ENCODE data around the gene TMEM219. TPM values are rescaled to one million over a fixed set of nuclear protein-coding genes. Genes with fewer than 3 reads are reported as not detected.
A peak's percentile ranks its signal among the peaks of the same experiment; 100 is the strongest.

Gene TMEM219, protein sequence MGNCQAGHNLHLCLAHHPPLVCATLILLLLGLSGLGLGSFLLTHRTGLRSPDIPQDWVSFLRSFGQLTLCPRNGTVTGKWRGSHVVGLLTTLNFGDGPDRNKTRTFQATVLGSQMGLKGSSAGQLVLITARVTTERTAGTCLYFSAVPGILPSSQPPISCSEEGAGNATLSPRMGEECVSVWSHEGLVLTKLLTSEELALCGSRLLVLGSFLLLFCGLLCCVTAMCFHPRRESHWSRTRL
- total RNA-seq: 100 to 1,000 TPM; 149 to 174 TPM

DNA sequence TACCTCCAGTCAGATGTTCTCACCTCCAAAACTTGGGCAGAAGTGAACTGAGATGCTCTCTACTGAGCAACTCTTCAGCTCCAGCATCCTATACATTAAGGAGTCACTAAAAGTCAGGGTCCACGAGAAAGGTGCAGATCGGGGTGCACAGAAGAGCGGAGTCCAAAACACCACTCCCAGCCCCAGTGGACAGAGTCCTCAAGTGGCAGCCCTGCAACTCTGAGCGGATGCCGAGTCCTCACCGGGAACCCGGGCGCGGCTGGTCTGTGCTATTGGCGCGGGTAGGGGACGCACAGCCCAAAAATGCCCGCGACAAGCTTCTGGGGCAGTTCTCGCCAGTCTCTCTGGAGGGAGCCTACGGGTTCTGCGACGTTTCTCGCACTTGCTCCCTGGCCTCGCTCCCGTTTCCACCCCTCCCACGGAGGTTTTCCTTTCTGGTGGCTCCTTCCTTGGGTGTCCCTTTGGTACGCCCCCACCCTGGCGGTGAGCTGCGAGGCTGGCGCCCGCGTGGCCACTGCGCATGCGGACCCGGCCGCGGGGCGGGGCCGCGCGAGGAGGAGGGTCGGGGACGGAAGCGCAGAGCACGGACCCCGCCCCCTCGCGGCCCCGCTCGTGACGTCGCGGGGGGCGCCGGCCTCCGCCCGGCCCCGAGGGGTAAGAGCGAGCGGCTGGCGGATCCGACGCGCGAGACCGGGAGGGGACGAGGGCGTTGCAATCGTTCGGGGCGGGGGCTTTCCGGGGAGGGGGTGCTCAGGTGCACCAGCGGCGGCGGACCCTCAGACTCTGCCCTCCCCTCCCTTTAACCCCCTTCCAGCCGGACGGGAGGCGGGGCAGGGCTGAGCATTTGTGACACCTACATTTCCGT is at the start of gene TMEM219:
Gene TMEM219, plus strand, starts transcription at position 601 of the 865 bp plus-strand sequence. CDS start 1,065 bp downstream, outside the sequence.
- H3K9ac ChIP-seq (ENCODE audit: low read depth in 2 of 2, low read length in 2 of 2): peak within 1 kb of the TSS; percentile 91 to 97
- intact Hi-C loops (cut with DNase I): no loop called here
- no peaks in the 10 kb centered on the region for H3K36me3 ChIP-seq

DNA sequence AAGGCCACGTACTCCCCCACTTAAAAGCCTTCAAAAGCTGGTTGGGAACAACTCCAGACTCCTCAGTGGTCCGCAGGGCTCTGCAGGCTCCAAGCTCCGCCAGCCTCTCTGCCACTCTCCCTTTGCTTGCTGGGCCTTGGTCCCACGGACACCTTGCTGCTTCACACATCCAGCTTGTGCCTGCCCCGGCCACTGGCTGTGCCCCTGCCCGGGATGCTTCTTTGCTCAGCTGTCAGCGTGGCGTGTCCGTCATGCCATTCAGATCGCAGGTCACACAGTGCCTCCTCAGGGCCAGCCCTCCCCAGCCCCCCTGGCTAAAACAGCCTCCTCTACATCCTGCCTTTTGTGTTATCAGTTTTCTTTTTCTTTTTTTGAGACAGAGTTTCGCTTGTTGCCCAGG is 49.8 kb upstream of the TMEM219 start:
- no peak overlapping the region for H3K27ac ChIP-seq
- TF ChIP-seq, protein P1, sequence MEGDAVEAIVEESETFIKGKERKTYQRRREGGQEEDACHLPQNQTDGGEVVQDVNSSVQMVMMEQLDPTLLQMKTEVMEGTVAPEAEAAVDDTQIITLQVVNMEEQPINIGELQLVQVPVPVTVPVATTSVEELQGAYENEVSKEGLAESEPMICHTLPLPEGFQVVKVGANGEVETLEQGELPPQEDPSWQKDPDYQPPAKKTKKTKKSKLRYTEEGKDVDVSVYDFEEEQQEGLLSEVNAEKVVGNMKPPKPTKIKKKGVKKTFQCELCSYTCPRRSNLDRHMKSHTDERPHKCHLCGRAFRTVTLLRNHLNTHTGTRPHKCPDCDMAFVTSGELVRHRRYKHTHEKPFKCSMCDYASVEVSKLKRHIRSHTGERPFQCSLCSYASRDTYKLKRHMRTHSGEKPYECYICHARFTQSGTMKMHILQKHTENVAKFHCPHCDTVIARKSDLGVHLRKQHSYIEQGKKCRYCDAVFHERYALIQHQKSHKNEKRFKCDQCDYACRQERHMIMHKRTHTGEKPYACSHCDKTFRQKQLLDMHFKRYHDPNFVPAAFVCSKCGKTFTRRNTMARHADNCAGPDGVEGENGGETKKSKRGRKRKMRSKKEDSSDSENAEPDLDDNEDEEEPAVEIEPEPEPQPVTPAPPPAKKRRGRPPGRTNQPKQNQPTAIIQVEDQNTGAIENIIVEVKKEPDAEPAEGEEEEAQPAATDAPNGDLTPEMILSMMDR (IDR thresholded peaks at IDR 0.05): no peak

More for the DNA sequence above, at the start of gene TMEM219:
- peak within 1 kb of the TSS; percentile 72 for H3K4me3 ChIP-seq
- no peaks in the 10 kb centered on the region for H3K9me3 ChIP-seq
- DNase-seq: peak; percentile 92
- peak within 1 kb of the TSS; percentile 98 for H3K27ac ChIP-seq
- H3K27me3 ChIP-seq: no peaks in the 10 kb centered on the region
- H3K4me1 ChIP-seq: peaks cover 9% of the 10 kb centered on the region
- TF ChIP-seq, protein P1 (IDR thresholded peaks at IDR 0.05): peak; percentile 25

DNA sequence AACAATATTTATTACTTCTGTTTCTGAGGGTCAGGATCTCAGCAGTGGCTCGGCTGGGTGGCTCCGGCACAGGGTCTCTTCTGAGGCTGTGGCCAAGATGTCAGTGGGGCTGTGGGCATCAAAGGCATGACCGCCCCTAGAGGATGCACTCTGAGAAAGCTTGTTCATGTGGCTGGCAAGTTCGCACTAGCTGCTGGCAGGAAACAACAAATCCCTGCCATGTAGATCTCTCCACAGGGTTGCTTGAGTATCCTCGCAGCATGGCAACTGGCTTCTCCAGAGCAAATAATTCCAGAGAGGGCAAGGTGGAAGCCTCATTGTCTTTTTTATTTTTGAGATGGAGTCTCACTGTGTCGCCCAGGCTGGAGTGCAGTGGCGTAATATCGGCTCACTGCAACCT is 48.4 kb upstream of the TMEM219 start:
- TF ChIP-seq, protein P1 (IDR thresholded peaks at IDR 0.05): no peak
- Histone ChIP-seq H3K9ac (ENCODE audit: low read depth in 2 of 2, low read length in 2 of 2) (no peak overlapping the region), H3K4me3 (no peak overlapping the region), H3K9me3 (no peaks in the 10 kb centered on the region), H3K27ac (no peak overlapping the region), H3K27me3 (no peaks in the 10 kb centered on the region), H3K4me1 (no peaks in the 10 kb centered on the region), H3K36me3 (no peaks in the 10 kb centered on the region)
- no peak for DNase-seq
- intact Hi-C loops (cut with DNase I): no loop called here

More for the DNA sequence above, 49.8 kb upstream of the TMEM219 start:
- Histone ChIP-seq H3K4me1 (no peaks in the 10 kb centered on the region), H3K9me3 (no peaks in the 10 kb centered on the region), H3K27me3 (no peaks in the 10 kb centered on the region), H3K36me3 (no peaks in the 10 kb centered on the region), H3K4me3 (no peak overlapping the region), H3K9ac (ENCODE audit: low read depth in 2 of 2, low read length in 2 of 2) (no peak overlapping the region)
- intact Hi-C loops (cut with DNase I): no loop called here
- DNase-seq: no peak

DNA sequence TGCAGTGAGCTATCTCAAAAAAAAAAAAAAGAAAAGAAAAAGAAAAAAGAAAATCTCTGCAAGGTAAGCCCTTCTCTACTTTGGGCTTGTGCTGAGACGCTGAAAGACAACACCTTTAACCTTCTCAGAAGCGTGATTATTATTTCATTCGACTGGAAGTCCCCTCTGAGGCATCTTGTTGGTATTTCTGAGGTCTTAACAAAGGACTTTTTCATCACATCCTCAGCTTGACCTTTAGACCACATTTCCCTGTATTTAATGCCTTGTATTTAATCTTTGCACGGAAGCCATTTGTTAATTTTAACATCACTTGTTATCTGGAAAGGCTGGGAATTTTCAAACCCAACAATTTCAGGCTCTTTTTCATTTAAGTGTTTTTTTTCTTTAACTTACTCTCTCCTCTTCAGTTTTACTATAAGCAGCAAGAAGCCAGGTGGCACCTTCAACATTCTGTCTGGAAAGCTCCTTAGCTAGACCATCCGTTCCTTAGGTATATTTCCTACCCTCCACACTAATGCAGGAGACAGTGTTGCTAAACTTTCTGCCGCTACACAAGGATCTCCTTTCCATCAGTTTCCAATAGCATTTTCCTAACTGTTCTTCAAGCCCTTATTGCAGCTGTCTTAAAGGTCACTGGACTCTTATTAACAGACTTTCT is 46.2 kb upstream of the TMEM219 start:
- H3K27ac ChIP-seq: no peak overlapping the region
- no peak for DNase-seq
- intact Hi-C loops (cut with DNase I): no loop called here

DNA sequence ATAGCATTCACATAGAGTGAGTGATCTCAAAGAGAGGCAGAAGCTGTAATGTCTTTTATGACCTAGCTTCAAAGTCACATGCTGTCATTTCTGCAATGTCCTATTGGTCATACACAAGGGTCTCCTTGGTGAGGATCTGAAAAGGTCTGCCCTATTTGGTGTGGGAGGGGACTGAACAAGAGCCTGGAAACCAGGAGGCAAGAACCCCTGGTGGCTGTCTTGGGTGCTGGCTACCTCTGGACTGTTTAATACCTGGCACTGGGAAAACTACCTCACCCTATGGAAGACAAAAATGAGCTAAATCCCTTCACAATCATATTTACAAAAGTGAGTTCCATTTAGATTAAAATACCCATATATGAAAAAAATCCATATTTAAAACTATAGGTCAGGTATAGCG is 44.9 kb upstream of the TMEM219 start:
- no peak for DNase-seq
- intact Hi-C loops (cut with DNase I): no loop called here
- no peak overlapping the region for H3K27ac ChIP-seq
- H3K4me1 ChIP-seq: no peaks in the 10 kb centered on the region
- TF ChIP-seq, protein P1 (IDR thresholded peaks at IDR 0.05): no peak
- H3K27me3 ChIP-seq: no peaks in the 10 kb centered on the region
- no peak overlapping the region for H3K9ac ChIP-seq (ENCODE audit: low read depth in 2 of 2, low read length in 2 of 2)
- H3K36me3 ChIP-seq: no peaks in the 10 kb centered on the region
- H3K9me3 ChIP-seq: no peaks in the 10 kb centered on the region
- no peak overlapping the region for H3K4me3 ChIP-seq

More for the DNA sequence above, 46.2 kb upstream of the TMEM219 start:
- Histone ChIP-seq H3K36me3 (no peaks in the 10 kb centered on the region), H3K4me3 (no peak overlapping the region), H3K27me3 (no peaks in the 10 kb centered on the region), H3K9me3 (no peaks in the 10 kb centered on the region), H3K9ac (ENCODE audit: low read depth in 2 of 2, low read length in 2 of 2) (no peak overlapping the region), H3K4me1 (no peaks in the 10 kb centered on the region)
- TF ChIP-seq, protein P1 (IDR thresholded peaks at IDR 0.05): no peak
